ENCODE results near the gene ZGLP1.

Gene ZGLP1

GRCh38 chr19:10325732-10326131 lies 16.1 kb upstream of the ZGLP1 start:
- DNase-seq, result no peak

DNA sequence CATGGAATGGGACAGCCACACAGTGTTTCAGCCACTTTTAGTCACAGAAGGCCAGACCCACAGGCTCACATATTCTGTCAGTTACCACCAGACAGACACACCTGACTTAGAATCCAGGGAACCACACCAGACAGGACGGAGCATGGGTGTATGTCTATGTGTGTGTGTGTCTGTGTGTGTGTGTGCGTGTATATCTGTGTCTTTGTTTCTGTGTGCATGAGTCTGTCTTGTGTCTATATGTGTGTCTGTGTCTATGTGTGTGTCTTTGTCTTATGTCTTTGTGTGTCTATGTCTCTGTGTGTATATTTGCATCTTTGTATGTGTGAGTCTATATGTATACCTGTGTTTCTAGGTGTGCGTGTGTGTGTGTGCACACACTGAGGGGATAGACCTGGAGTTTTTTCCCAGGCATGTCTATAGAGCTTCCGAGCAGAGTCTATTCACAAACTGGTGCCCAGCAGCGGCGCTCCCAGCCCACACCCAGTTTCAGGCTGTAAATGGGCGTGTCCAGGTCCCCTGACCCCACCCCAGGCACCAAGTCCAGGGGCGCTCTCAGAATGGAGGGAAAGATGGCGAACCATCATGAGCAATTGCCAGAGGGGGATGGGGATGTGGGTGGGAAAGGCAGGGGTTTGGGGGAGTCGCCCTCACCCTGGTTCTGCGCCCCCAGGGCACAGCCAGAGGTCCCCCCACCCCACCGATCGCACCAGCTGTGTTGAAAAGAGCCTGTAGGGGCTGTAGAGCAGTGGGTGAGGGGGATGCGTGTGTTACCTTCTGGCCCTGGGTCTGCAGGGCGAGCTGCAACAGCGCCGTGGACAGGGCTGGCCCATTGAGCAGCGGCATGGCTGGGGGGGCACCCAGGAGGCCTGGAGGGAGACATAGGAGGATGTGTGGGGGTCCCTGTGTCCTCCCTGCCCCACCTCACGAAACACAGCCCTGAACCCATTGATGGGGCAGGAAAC lies 12.5 kb upstream of the ZGLP1 start:
- DNase-seq, result no peak

DNA sequence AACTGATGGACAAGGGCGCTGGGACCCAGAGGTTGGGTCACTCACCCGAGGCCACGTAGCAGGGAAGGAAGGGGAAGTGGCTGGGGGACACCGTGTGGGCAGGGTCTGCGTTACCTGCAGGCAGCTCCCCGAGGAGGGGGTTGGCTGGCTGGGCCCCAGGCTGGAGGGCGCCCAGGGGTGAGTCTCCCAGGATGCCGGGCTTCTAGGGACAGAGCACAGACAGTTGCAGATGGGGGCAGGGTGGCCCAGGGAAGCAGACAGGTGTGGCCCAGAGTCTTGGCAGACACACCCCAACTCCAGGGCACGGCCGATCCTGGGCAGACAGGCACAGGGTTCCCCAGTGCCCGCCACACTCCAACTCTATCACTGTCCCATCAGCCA lies 11.8 kb upstream of the ZGLP1 start:
- DNase-seq, result no peak

- no peak for DNase-seq
Observed at GRCh38 chr19:10320602-10321416, 11.2 kb upstream of the ZGLP1 start.

GRCh38 chr19:10318807-10319682 lies 9.4 kb upstream of the ZGLP1 start:
- DNase-seq, result no peak

- no peak for DNase-seq
Observed at GRCh38 chr19:10317857-10318462, 8.3 kb upstream of the ZGLP1 start.

GRCh38 chr19:10317045-10317856 lies 7.6 kb upstream of the ZGLP1 start:
- DNase-seq, result no peak

GRCh38 chr19:10316229-10317044 lies 6.8 kb upstream of the ZGLP1 start:
- no peak for DNase-seq

GRCh38 chr19:10315335-10316214 lies 6.0 kb upstream of the ZGLP1 start, which contains the start of gene FDX2:
FDX2 (minus strand) TSS chr19:10316015; CDS start chr19:10315996, 19 bp downstream.
- peak; percentile 74 for DNase-seq

- no peak for DNase-seq
Observed at GRCh38 chr19:10306327-10306726, 3.3 kb downstream of the ZGLP1 start.

DNA sequence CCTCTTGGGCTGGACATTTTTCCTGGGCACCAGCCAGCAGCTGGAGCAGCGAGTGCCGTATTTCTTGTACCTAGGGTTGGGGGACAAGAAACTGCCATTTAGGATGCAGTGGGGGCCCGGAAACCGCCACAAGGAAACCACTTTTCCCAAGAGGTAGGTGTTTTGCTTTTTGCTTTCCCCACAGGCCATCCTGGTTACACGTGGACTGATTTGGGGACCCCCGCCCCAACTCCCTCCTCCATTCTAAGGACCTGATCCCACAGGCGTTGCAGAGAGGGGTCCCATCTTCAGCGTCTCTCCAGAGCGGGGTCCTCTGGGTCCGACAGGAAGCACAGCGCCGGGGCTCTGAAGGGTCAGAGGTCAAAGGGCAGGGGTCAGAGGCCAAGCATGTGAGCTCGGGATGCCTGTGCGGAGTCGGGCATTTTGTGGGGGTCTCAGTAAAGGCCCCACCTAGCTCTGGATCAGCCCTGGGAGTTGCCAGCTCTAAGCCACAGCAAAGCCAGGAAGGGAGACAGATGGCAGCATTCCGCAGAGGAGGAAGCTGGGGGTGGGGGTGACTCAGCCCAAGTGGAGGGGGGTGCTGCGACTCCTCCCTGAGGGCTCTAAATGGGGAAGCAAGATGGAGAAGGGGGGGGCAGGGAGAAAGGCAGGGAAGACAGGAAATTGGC lies 4.3 kb downstream of the ZGLP1 start:
- peak; percentile 82 for DNase-seq

GRCh38 chr19:10299545-10300458 lies 9.8 kb downstream of the ZGLP1 start:
- DNase-seq, result peak; percentile 44

- DNase-seq, result no peak
Observed at GRCh38 chr19:10295847-10296591, 13.6 kb downstream of the ZGLP1 start.

DNA sequence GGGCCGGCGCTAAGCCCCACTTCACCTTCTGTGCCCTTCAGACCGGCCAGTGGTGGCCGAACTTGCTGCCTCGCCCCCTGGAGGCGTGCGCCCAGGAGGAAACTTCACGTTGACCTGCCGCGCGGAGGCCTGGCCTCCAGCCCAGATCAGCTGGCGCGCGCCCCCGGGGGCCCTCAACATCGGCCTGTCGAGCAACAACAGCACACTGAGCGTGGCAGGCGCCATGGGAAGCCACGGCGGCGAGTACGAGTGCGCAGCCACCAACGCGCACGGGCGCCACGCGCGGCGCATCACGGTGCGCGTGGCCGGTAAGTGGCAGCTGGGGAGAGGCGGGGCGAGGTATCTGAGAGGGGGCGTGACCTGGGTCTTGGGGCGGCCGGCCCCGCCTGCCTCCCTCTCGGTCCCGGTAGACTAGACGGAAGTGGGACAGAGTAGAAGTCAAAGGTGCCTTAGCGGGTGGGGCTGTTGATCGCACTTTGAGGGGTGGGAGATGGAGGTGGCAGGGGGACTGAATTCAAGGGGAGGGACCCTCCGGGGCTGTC lies 14.2 kb downstream of the ZGLP1 start:
- no peak for DNase-seq

GRCh38 chr19:10294368-10294697 lies 15.3 kb downstream of the ZGLP1 start:
- no peak for DNase-seq

DNA sequence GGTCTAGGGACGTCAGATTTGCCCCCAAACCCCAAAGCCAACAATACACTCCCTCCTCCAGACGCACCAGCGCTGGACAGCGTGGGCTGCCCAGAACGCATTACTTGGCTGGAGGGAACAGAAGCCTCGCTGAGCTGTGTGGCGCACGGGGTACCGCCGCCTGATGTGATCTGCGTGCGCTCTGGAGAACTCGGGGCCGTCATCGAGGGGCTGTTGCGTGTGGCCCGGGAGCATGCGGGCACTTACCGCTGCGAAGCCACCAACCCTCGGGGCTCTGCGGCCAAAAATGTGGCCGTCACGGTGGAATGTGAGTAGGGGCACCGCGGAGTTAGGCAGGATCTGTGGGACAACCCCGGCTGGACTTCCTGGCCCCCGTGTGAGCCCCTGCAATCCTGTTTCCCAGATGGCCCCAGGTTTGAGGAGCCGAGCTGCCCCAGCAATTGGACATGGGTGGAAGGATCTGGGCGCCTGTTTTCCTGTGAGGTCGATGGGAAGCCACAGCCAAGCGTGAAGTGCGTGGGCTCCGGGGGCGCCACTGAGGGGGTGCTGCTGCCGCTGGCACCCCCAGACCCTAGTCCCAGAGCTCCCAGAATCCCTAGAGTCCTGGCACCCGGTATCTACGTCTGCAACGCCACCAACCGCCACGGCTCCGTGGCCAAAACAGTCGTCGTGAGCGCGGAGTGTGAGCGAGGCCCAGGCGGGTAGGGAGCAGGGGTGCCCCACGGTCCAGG lies 15.8 kb downstream of the ZGLP1 start:
- DNase-seq, result no peak
